Upper lobe of left lung (tissue), 6 donors: ENCODE results near the gene MIGA1. TPM values are rescaled to one million over a fixed set of nuclear protein-coding genes. Genes with fewer than 3 reads are reported as not detected.
A peak's percentile ranks its signal among the peaks of the same experiment; 100 is the strongest.

Experiments
- ATAC-seq, 2 donors: fragments of 200-7000 bp; cut with Tn5 transposase; one replicate each; pipeline ENCODE4 v1.9.1; 2022; ENCODE audit warnings: mild to moderate bottlenecking in 2 of 2, moderate library complexity in 2 of 2; ENCODE audit not compliant: low FRiP score in 2 of 2
- DNase-seq, 2 donors: peaks; one replicate each; pipeline ENCODE4 v3.0.0-alpha.2; 2019 to 2020
- H3K27ac ChIP-seq, 4 donors: fragments of 200-600 bp; sonication (generic); one replicate each; pipeline ENCODE4 v1.5.1; 2016 to 2019
- H3K27me3 ChIP-seq, 4 donors: fragments of 200-600 bp; sonication (generic); one replicate each; pipeline ENCODE4 v1.5.1; 2017 to 2019
- H3K36me3 ChIP-seq, 4 donors: fragments of 200-600 bp; sonication (generic); one replicate each; pipeline ENCODE4 v1.5.1; 2016 to 2019
- H3K4me1 ChIP-seq, 4 donors: fragments of 200-600 bp; sonication (generic); one replicate each; pipeline ENCODE4 v1.5.1; 2018 to 2019
- H3K4me3 ChIP-seq, 4 donors: fragments of 200-600 bp; sonication (generic); one replicate each; pipeline ENCODE4 v1.5.1; 2017 to 2019; ENCODE audit warnings: mild to moderate bottlenecking in 2 of 4, moderate library complexity in 1 of 4
- H3K9me3 ChIP-seq, 4 donors: fragments of 200-600 bp; sonication (generic); one replicate each; pipeline ENCODE4 v1.5.1; 2018 to 2019
- EP300 ChIP-seq, 4 donors: sonication (generic); formaldehyde crosslinking; IDR thresholded peaks; one replicate each; pipeline ENCODE4 v1.5.1; 2017; ENCODE audit warnings: antibody characterized with exemption in 4 of 4, control low read depth in 2 of 4
- POLR2A ChIP-seq, 4 donors: fragments of 450-650 bp; IDR thresholded peaks; one replicate each; pipeline ENCODE4 v1.5.1; 2016 to 2017; ENCODE audit warnings: antibody characterized with exemption in 4 of 4, mild to moderate bottlenecking in 2 of 4
- POLR2AphosphoS5 ChIP-seq, 2 donors: sonication (generic); formaldehyde crosslinking; IDR thresholded peaks; one replicate each; pipeline ENCODE4 v1.5.1; 2017; ENCODE audit warnings: antibody characterized with exemption in 2 of 2
- WGBS, 2 donors: methylation state at CpG; one replicate each; pipeline ENCODE4 v1.1.5; 2017 to 2018; 5-methylcytosine and 5-hydroxymethylcytosine counted together
- total RNA-seq, 6 donors: library from RNA; depleted of rRNA in 4 of 6; stranded (reverse); fragments of >200 nt in 4 of 6; gene quantifications; one replicate each; pipeline versions ENCODE4 v1.1.0 to v1.2.1, GENCODE V29; 2016 to 2021
- TF ChIP-seq, protein P1 (sequence below), 6 experiments: fragments of 450-650 bp in 4 of 6; fragments of 200-600 bp in 2 of 6; sonication (generic) in 2 of 6; IDR thresholded peaks; one replicate each; pipeline ENCODE4 v1.5.1; 2016 to 2019; ENCODE audit warnings: antibody characterized with exemption in 6 of 6
- donor health status: DM: no; HTN: no; CAD: no; lungs with moderate emphysema.
- donor health status: DM: no; HTN: yes; CAD: no; lungs with severe emphysema.

The MIGA1 gene
- total RNA-seq, 6 donors from 2014 or later: 7.7 to 19.2 (median 13.5) TPM

GRCh38 chr1:77926561-77927357, 147.3 kb downstream of the MIGA1 start:
- ATAC-seq (no peak), DNase-seq (no peak)
- Histone ChIP-seq H3K36me3 (peaks cover 0 to 17% (median 0%) of the 10 kb centered on the region in 4 donors), H3K4me1 (peaks cover 0 to 5% (median 0%) of the 10 kb centered on the region in 4 donors), H3K27me3 (no peaks in the 10 kb centered on the region), H3K4me3 (peak overlapping the region in 2 of 4 donors; percentile 13 to 33), H3K9me3 (no peaks in the 10 kb centered on the region), H3K27ac (no peak overlapping the region)
- WGBS, 2 donors: 60 to 61% methylated on average over 13 of the region's 13 CpGs
- TF ChIP-seq, protein P1, sequence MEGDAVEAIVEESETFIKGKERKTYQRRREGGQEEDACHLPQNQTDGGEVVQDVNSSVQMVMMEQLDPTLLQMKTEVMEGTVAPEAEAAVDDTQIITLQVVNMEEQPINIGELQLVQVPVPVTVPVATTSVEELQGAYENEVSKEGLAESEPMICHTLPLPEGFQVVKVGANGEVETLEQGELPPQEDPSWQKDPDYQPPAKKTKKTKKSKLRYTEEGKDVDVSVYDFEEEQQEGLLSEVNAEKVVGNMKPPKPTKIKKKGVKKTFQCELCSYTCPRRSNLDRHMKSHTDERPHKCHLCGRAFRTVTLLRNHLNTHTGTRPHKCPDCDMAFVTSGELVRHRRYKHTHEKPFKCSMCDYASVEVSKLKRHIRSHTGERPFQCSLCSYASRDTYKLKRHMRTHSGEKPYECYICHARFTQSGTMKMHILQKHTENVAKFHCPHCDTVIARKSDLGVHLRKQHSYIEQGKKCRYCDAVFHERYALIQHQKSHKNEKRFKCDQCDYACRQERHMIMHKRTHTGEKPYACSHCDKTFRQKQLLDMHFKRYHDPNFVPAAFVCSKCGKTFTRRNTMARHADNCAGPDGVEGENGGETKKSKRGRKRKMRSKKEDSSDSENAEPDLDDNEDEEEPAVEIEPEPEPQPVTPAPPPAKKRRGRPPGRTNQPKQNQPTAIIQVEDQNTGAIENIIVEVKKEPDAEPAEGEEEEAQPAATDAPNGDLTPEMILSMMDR (IDR thresholded peaks at IDR 0.05): no peak
- TF ChIP-seq EP300 (IDR thresholded peaks at IDR 0.05) (no peak), POLR2A (IDR thresholded peaks at IDR 0.05) (no peak)

- TF ChIP-seq EP300 (IDR thresholded peaks at IDR 0.05) (no peak), POLR2AphosphoS5 (IDR thresholded peaks at IDR 0.05) (no peak), POLR2A (IDR thresholded peaks at IDR 0.05) (no peak)
- TF ChIP-seq, protein P1 (IDR thresholded peaks at IDR 0.05): no peak
- H3K27ac ChIP-seq: no peak overlapping the region
- 84 to 85% methylated on average over 4 of the region's 4 CpGs for WGBS, 2 donors
- peaks cover 0 to 5% (median 0%) of the 10 kb centered on the region in 4 donors for H3K4me1 ChIP-seq
- peak overlapping the region in 2 of 4 donors; percentile 13 to 33 for H3K4me3 ChIP-seq
- no peaks in the 10 kb centered on the region for H3K27me3 ChIP-seq
- H3K9me3 ChIP-seq: no peaks in the 10 kb centered on the region
- DNase-seq (no peak), ATAC-seq (no peak)
- peaks cover 0 to 17% (median 0%) of the 10 kb centered on the region in 4 donors for H3K36me3 ChIP-seq
Observed at GRCh38 chr1:77927414-77927813, 148.0 kb downstream of the MIGA1 start.

Other genes with a start within 250 kb of the MIGA1 start
- gene ZZZ3, start 97.0 kb upstream of the MIGA1 start, total RNA-seq: 100 to 1,000 TPM in 1 of 6 donors, 10 to 100 TPM in 5; 15.3 to 141 (median 41.9) TPM
- 100 to 1,000 TPM in 1 of 6 donors, 10 to 100 TPM in 5; 46.3 to 107 (median 58.7) TPM for gene USP33, start 19.8 kb upstream of the MIGA1 start, total RNA-seq
- gene NEXN, start 109.0 kb downstream of the MIGA1 start, total RNA-seq: 10 to 100 TPM; 13.0 to 60.8 (median 28.2) TPM
- 100 to 1,000 TPM in 2 of 6 donors, 10 to 100 TPM in 4; 75.6 to 161 (median 87.1) TPM for gene FUBP1, start 199.4 kb downstream of the MIGA1 start, total RNA-seq
- gene DNAJB4, start 225.3 kb downstream of the MIGA1 start, total RNA-seq: 10 to 100 TPM; 20.0 to 49.5 (median 22.0) TPM